ENCODE results near the gene TCEANC2.

DNA sequence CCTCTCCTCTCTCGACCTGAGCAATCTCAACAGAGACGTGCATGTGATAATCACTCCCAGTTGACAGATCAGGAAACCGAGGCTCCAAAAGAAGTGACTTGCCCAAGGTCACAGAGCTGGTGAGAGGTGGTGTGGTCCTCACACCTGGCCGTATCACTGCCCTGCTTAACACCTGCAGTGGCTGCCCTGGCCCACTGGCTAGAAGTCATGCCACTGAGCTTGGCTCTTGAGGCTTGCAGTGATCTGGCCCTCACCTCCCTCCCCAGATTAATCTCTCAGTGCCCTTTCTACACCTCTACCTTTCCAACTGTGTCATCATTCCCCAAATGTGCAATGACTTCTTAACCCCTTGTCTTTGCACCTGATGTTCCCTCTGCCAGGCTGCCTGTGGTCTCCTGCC lies 60.6 kb downstream of the TCEANC2 start:
- TF ChIP-seq CTCF (IDR thresholded peaks at IDR 0.05) (no peak), POLR2A (IDR thresholded peaks at IDR 0.05) (no peak)

Data from testis (tissue), 2 donors.